Measurements from ENCODE around the gene CFAP61. TPM values are rescaled to one million over a fixed set of nuclear protein-coding genes. Genes with fewer than 3 reads are reported as not detected.

CFAP61 gene
- total and polyA plus RNA-seq, 7 donors, result 8.3 to 59.4 (median 24.5) TPM

GRCh38 chr20:20362774-20363433, 310.6 kb downstream of the CFAP61 start:
- peaks cover 6% of the 10 kb centered on the region for H3K4me1 ChIP-seq
- intact Hi-C loops (cut with DNase I), result loop anchor here in 1 of 2 donors (10.0 kb wide), 1 partner anchor 202 kb away; no protein-coding TSS in a partner anchor
- peaks cover 4 to 70% (median 36%) of the 10 kb centered on the region in 3 donors for H3K27me3 ChIP-seq (ENCODE audit: insufficient read depth in 3 of 3, low read length in 2 of 3)
- no peaks in the 10 kb centered on the region for H3K36me3 ChIP-seq (ENCODE audit: insufficient read depth in 1 of 2, low read depth in 1 of 2)
- DNase-seq, result no peak
- no peak for ATAC-seq
- TF ChIP-seq CTCF (IDR thresholded peaks at IDR 0.05), result no peak
- WGBS, 3 donors, result 11 to 22% (median 20%) methylated on average over 17 of the region's 17 CpGs
- no peak overlapping the region for H3K27ac ChIP-seq
- no peak overlapping the region for H3K4me3 ChIP-seq
- H3K9me3 ChIP-seq, result no peaks in the 10 kb centered on the region

GRCh38 chr20:20363434-20363798, 311.1 kb downstream of the CFAP61 start:
- Histone ChIP-seq H3K27ac (no peak overlapping the region), H3K27me3 (ENCODE audit: insufficient read depth in 3 of 3, low read length in 2 of 3) (peaks cover 4 to 70% (median 40%) of the 10 kb centered on the region in 3 donors), H3K36me3 (ENCODE audit: insufficient read depth in 1 of 2, low read depth in 1 of 2) (no peaks in the 10 kb centered on the region), H3K9me3 (no peaks in the 10 kb centered on the region), H3K4me3 (no peak overlapping the region), H3K4me1 (peaks cover 6% of the 10 kb centered on the region)
- WGBS, 3 donors, result 12 to 20% (median 13%) methylated on average over 12 to 15 of the region's 15 CpGs
- ATAC-seq (peak in 1 of 4 donors; percentile 23), DNase-seq (no peak)
- intact Hi-C loops (cut with DNase I), result loop anchor here in 1 of 2 donors (10.0 kb wide), 1 partner anchor 201 kb away; no protein-coding TSS in a partner anchor
- no peak for TF ChIP-seq CTCF (IDR thresholded peaks at IDR 0.05)

- DNase-seq (no peak), ATAC-seq (peak in 2 of 4 donors; percentile 19 to 30)
- H3K27ac ChIP-seq, result no peak overlapping the region
- peaks cover 6% of the 10 kb centered on the region for H3K4me1 ChIP-seq
- no peaks in the 10 kb centered on the region for H3K36me3 ChIP-seq (ENCODE audit: insufficient read depth in 1 of 2, low read depth in 1 of 2)
- intact Hi-C loops (cut with DNase I), result loop anchor here in 1 of 2 donors (10.0 kb wide), 1 partner anchor 201 kb away; no protein-coding TSS in a partner anchor
- no peak overlapping the region for H3K4me3 ChIP-seq
- WGBS, 3 donors, result 2 to 4% (median 3%) methylated on average over 64 to 70 of the region's 70 CpGs
- H3K9me3 ChIP-seq, result no peaks in the 10 kb centered on the region
- peaks cover 4 to 74% (median 41%) of the 10 kb centered on the region in 3 donors for H3K27me3 ChIP-seq (ENCODE audit: insufficient read depth in 3 of 3, low read length in 2 of 3)
- no peak for TF ChIP-seq CTCF (IDR thresholded peaks at IDR 0.05)
These were observed 311.7 kb downstream of the CFAP61 start for GRCh38 chr20:20363799-20364592.

GRCh38 chr20:20364593-20365479, 312.5 kb downstream of the CFAP61 start:
- no peak for TF ChIP-seq CTCF (IDR thresholded peaks at IDR 0.05)
- 7 to 12% (median 10%) methylated on average over 66 to 70 of the region's 70 CpGs for WGBS, 3 donors

More at GRCh38 chr20:20364593-20365479, 312.5 kb downstream of the CFAP61 start:
- intact Hi-C loops (cut with DNase I), result loop anchor here in 1 of 2 donors (10.0 kb wide), 1 partner anchor 200 kb away; no protein-coding TSS in a partner anchor
- ATAC-seq (no peak), DNase-seq (no peak)
- Histone ChIP-seq H3K4me3 (no peak overlapping the region), H3K27me3 (ENCODE audit: insufficient read depth in 3 of 3, low read length in 2 of 3) (peaks cover 4 to 82% (median 42%) of the 10 kb centered on the region in 3 donors), H3K36me3 (ENCODE audit: insufficient read depth in 1 of 2, low read depth in 1 of 2) (no peaks in the 10 kb centered on the region), H3K9me3 (no peaks in the 10 kb centered on the region), H3K27ac (no peak overlapping the region), H3K4me1 (peaks cover 6% of the 10 kb centered on the region)

Data from psoas muscle (tissue), 8 donors.